HL-60/S4 (cell line): ENCODE data around the gene ZSCAN5C.
"Not testable (repeated sequence)": the region's sequence is repeated elsewhere in the genome, so short reads cannot be mapped to it uniquely, and the experiment has no call there.

Experiments
- in situ Hi-C: fragments of 300-500 bp; cut with MboI; formaldehyde crosslinking; loops from 2 replicates; pipeline ENCODE4 v1.14.3; 2022; ENCODE audit warnings: low sequenced_read_pairs

Gene ZSCAN5C

GRCh38 chr19:56191711-56192110 is 10.4 kb upstream of the ZSCAN5C start:
- in situ Hi-C loops = no loop called here

GRCh38 chr19:56193981-56194640 is 8.0 kb upstream of the ZSCAN5C start:
- in situ Hi-C loops = no loop called here

- in situ Hi-C loops = not testable (repeated sequence)
These were observed 4.4 kb upstream of the ZSCAN5C start, which contains the start of gene ZSCAN5B for GRCh38 chr19:56197646-56198045. ZSCAN5B (minus strand) TSS chr19:56197783; CDS start chr19:56193052, 4,731 bp downstream.

- in situ Hi-C loops = no loop called here
These were observed 2.4 kb upstream of the ZSCAN5C start for GRCh38 chr19:56199687-56200086.

GRCh38 chr19:56207581-56207980 is 5.5 kb downstream of the ZSCAN5C start:
- in situ Hi-C loops = not testable (repeated sequence)

GRCh38 chr19:56209091-56209490 is 7.0 kb downstream of the ZSCAN5C start:
- in situ Hi-C loops = no loop called here

GRCh38 chr19:56210036-56210435 is 8.0 kb downstream of the ZSCAN5C start:
- in situ Hi-C loops = not testable (repeated sequence)

GRCh38 chr19:56211718-56212117 is 9.6 kb downstream of the ZSCAN5C start:
- in situ Hi-C loops = no loop called here

- in situ Hi-C loops = no loop called here
These were observed 15.2 kb downstream of the ZSCAN5C start for GRCh38 chr19:56217039-56217949.

- in situ Hi-C loops = no loop called here
These were observed 16.9 kb downstream of the ZSCAN5C start for GRCh38 chr19:56218961-56219360.

GRCh38 chr19:56221442-56221841 is 19.4 kb downstream of the ZSCAN5C start:
- in situ Hi-C loops = not testable (repeated sequence)

GRCh38 chr19:56221851-56222250 is 19.8 kb downstream of the ZSCAN5C start:
- in situ Hi-C loops = no loop called here

GRCh38 chr19:56222901-56223300 is 20.8 kb downstream of the ZSCAN5C start:
- in situ Hi-C loops = no loop called here

GRCh38 chr19:56223481-56223880 is 21.4 kb downstream of the ZSCAN5C start:
- in situ Hi-C loops = no loop called here

- in situ Hi-C loops = loop anchor here (10.0 kb wide), 1 partner anchor 170 kb away; no protein-coding TSS in a partner anchor
These were observed 43.2 kb downstream of the ZSCAN5C start for GRCh38 chr19:56245121-56245740.

GRCh38 chr19:56245764-56246163 is 43.7 kb downstream of the ZSCAN5C start:
- in situ Hi-C loops = loop anchor here (10.0 kb wide), 1 partner anchor 171 kb away; no protein-coding TSS in a partner anchor

- in situ Hi-C loops = loop anchor here (10.0 kb wide), 1 partner anchor 174 kb away; no protein-coding TSS in a partner anchor
These were observed 46.8 kb downstream of the ZSCAN5C start for GRCh38 chr19:56248736-56249338.

- in situ Hi-C loops = loop anchor here (10.0 kb wide), 1 partner anchor 72 kb away; no protein-coding TSS in a partner anchor
These were observed 50.8 kb downstream of the ZSCAN5C start for GRCh38 chr19:56252699-56253422.

GRCh38 chr19:56253737-56254136 is 51.7 kb downstream of the ZSCAN5C start:
- in situ Hi-C loops = loop anchor here (10.0 kb wide), 1 partner anchor 71 kb away; no protein-coding TSS in a partner anchor

- in situ Hi-C loops = loop anchor here (10.0 kb wide), 1 partner anchor 67 kb away; no protein-coding TSS in a partner anchor
These were observed 56.2 kb downstream of the ZSCAN5C start for GRCh38 chr19:56258272-56258671.
